GM12878 (cell line): ENCODE data around the gene JAML. TPM values are rescaled to one million over a fixed set of nuclear protein-coding genes. Genes with fewer than 3 reads are reported as not detected.

Experiments
- ATAC-seq: fragments of 200-7000 bp; cut with Tn5 transposase; 3 replicates; pipeline ENCODE4 v1.9.1; 2020; ENCODE audit warnings: mild to moderate bottlenecking, moderate library complexity
- BruUV-seq: library from RNA; stranded (reverse); fragments of 400-500 nt; replicated peaks from 2 replicates; lab custom pipeline; 2021; lab: Mats Ljungman, UMichigan
- CTCF ChIA-PET: fragments of 300-600 bp; sonication (Branson Sonifier 250); formaldehyde crosslinking; extraction: SDS; loops from one replicate; lab custom pipeline; 2021; ENCODE audit warnings: inconsistent platforms; lab: Yijun Ruan, JAX
- POLR2A ChIA-PET: fragments of 350-600 bp; formaldehyde crosslinking; extraction: SDS; loops from one replicate; lab custom pipeline; 2021; ENCODE audit warnings: inconsistent platforms; lab: Charles Lee
- RAD21 ChIA-PET: fragments of 300-600 bp; sonication (Branson Sonifier 250); formaldehyde crosslinking; loops from one replicate; lab custom pipeline; 2023; ENCODE audit warnings: antibody characterized with exemption; ENCODE audit not compliant: unreplicated experiment; lab: Charles Lee
- SMC1A ChIA-PET: fragments of 300-600 bp; sonication (Branson Sonifier 250); formaldehyde crosslinking; loops from one replicate; lab custom pipeline; 2023; ENCODE audit not compliant: unreplicated experiment, uncharacterized antibody; lab: Charles Lee
- DNase-seq: peaks from one replicate; pipeline ENCODE4 v3.0.0-alpha.2; 2011; ENCODE audit warnings: low read depth, low spot score
- FAIRE-seq: peaks from 3 replicates; lab custom pipeline; 2011; peaks lifted over from hg19 to GRCh38; lab: Jason Lieb, UNC
- H2AFZ ChIP-seq: 2 replicates; pipeline ENCODE4 v1.6.0; 2011; ENCODE audit warnings: low read depth, low read length, control low read depth; ENCODE audit not compliant: control insufficient read depth
- H3K27ac ChIP-seq: 2 replicates; pipeline ENCODE4 v1.5.1; 2011; ENCODE audit warnings: control low read depth; ENCODE audit not compliant: control insufficient read depth, insufficient read depth
- H3K27me3 ChIP-seq, 2 experiments: replicated peaks in 1 of 2; 2 replicates each; pipeline versions ENCODE4 v1.6.0 to v1.6.1; 2011; ENCODE audit warnings: low read length in 1 of 2; ENCODE audit not compliant: control insufficient read depth in 2 of 2, insufficient read depth in 2 of 2
- H3K36me3 ChIP-seq, 2 experiments: 2 replicates each; pipeline ENCODE4 v1.5.1; 2011; ENCODE audit warnings: low read length in 1 of 2; ENCODE audit not compliant: control insufficient read depth in 2 of 2, insufficient read depth in 2 of 2
- H3K4me1 ChIP-seq: 2 replicates; pipeline ENCODE4 v1.6.1; 2011; ENCODE audit warnings: mild to moderate bottlenecking, low read length, moderate library complexity, mixed read lengths; ENCODE audit not compliant: control insufficient read depth, insufficient read depth
- H3K4me2 ChIP-seq: 2 replicates; pipeline ENCODE4 v1.6.0; 2011; ENCODE audit warnings: control low read depth; ENCODE audit not compliant: control insufficient read depth, insufficient read depth
- H3K4me3 ChIP-seq: fragments of 200-600 bp; sonication (generic); 2 replicates; pipeline ENCODE4 v1.5.1; 2016
- H3K79me2 ChIP-seq: 2 replicates; pipeline ENCODE4 v1.6.0; 2011; ENCODE audit warnings: low read length; ENCODE audit not compliant: control insufficient read depth, insufficient read depth
- H3K9ac ChIP-seq: 2 replicates; pipeline ENCODE4 v1.8.0; 2011; ENCODE audit warnings: low read length, control low read depth, mixed read lengths; ENCODE audit not compliant: control insufficient read depth, insufficient read depth
- H3K9me3 ChIP-seq: replicated peaks from 3 replicates; pipeline ENCODE4 v1.5.1; 2011; ENCODE audit warnings: mild to moderate bottlenecking, low read length; ENCODE audit not compliant: control insufficient read depth, insufficient read depth
- H4K20me1 ChIP-seq: 2 replicates; pipeline ENCODE4 v1.6.0; 2011; ENCODE audit not compliant: control insufficient read depth, insufficient read depth
- CUX1 ChIP-seq: IDR thresholded peaks from 2 replicates; pipeline ENCODE4 v1.6.1; 2012; ENCODE audit warnings: improper control_type of control experiment, low read depth, low read length; ENCODE audit not compliant: insufficient replicate concordance
- ESRRA ChIP-seq: IDR thresholded peaks from 2 replicates; pipeline ENCODE4 v1.6.1; 2012; ENCODE audit warnings: mild to moderate bottlenecking, low read length, improper control_type of control experiment
- GATAD2B ChIP-seq: fragments of 450-650 bp; conservative IDR thresholded peaks from 2 replicates; pipeline ENCODE4 v1.6.1; 2017; ENCODE audit warnings: low read depth, mild to moderate bottlenecking, moderate library complexity
- IKZF1 ChIP-seq: fragments of 450-650 bp; conservative IDR thresholded peaks from 2 replicates; pipeline ENCODE4 v1.6.1; 2017; ENCODE audit warnings: antibody characterized with exemption, mild to moderate bottlenecking
- KAT2A ChIP-seq: conservative IDR thresholded peaks from 2 replicates; pipeline ENCODE4 v1.6.1; 2011; ENCODE audit warnings: low read depth, low read length; ENCODE audit not compliant: control insufficient read depth
- MXI1 ChIP-seq: fragments of 150-350 bp; IDR thresholded peaks from 2 replicates; pipeline ENCODE4 v1.6.1; 2011; ENCODE audit warnings: low read depth, mild to moderate bottlenecking, inconsistent platforms, low read length, improper control_type of control experiment
- ZSCAN29 ChIP-seq: fragments of 450-650 bp; IDR thresholded peaks from 2 replicates; pipeline ENCODE4 v1.6.1; 2017; ENCODE audit warnings: mild to moderate bottlenecking, moderate library complexity
- WGBS: methylation state at CpG from one replicate; pipeline ENCODE4 v1.1.6; 2016; ENCODE audit warnings: low lambda C conversion rate; ENCODE audit not compliant: insufficient replicate concordance, insufficient coverage; ENCODE audit errors: missing lambda C conversion rate; 5-methylcytosine and 5-hydroxymethylcytosine counted together
- in situ Hi-C: fragments of 300-500 bp; cut with MboI; formaldehyde crosslinking; loops from 9 replicates; pipeline ENCODE4 v1.14.3; 2018; ENCODE audit warnings: mixed read lengths
- intact Hi-C: fragments of 100-400 bp; cut with micrococcal nuclease; formaldehyde crosslinking; loops from one replicate; pipeline ENCODE4 v1.14.2; 2022; ENCODE audit not compliant: unreplicated experiment
- polyA plus RNA-seq, 11 experiments: library from polyadenylated mRNA; depleted of rRNA in 4 of 11; unstranded in 6 of 11; stranded (reverse) in 5 of 11; fragments of >200 nt; fragmentation: Nextera tagmentation in 4 of 11; fragmentation: Illumina TruSeq in 1 of 11; extraction: Ambion mirVana in 4 of 11; extraction: Trizol in 1 of 11; gene quantifications; 1 replicate in 1 of 11; 2 replicates in 10 of 11; pipeline versions ENCODE4 v1.2.1 to v1.2.3, GENCODE V29; 2011 to 2016; ENCODE audit warnings: inconsistent platforms in 2 of 11, missing spikeins in 2 of 11, low read depth in 1 of 11
- total RNA-seq, 4 experiments: library from RNA; depleted of rRNA in 3 of 4; stranded (reverse); fragments of >200 nt in 3 of 4; fragmentation: Illumina TruSeq in 1 of 4; extraction: Trizol in 1 of 4; gene quantifications; 2 replicates each; pipeline versions ENCODE4 v1.2.1 to v1.2.3, GENCODE V29; 2013 to 2021
- TF ChIP-seq, protein P1 (sequence below): IDR thresholded peaks from 2 replicates; pipeline ENCODE4 v1.6.1; 2011; ENCODE audit warnings: low read depth, low read length, improper control_type of control experiment, borderline replicate concordance

JAML gene
- total and polyA plus RNA-seq, 10 of the 15 experiments (the other 5 are each of a cell fraction or from before 2014, with no cell fraction given), result 0.60 to 8.1 (median 3.5) TPM

- H3K27ac ChIP-seq, result no peak overlapping the region
- WGBS, result 55% methylated on average over 3 of the region's 3 CpGs
- no peak overlapping the region for H2AFZ ChIP-seq
- POLR2A ChIA-PET, result interaction anchor here (1.1 kb wide), 1 partner anchor 47 kb away, joined by 3 read pairs; no protein-coding TSS in a partner anchor
- no peak overlapping the region for H3K4me3 ChIP-seq
- in situ Hi-C loops, result no loop called here
- TF ChIP-seq KAT2A, result no peak
- TF ChIP-seq, protein P1, sequence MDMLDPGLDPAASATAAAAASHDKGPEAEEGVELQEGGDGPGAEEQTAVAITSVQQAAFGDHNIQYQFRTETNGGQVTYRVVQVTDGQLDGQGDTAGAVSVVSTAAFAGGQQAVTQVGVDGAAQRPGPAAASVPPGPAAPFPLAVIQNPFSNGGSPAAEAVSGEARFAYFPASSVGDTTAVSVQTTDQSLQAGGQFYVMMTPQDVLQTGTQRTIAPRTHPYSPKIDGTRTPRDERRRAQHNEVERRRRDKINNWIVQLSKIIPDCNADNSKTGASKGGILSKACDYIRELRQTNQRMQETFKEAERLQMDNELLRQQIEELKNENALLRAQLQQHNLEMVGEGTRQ, result no peak
- no peak for TF ChIP-seq IKZF1
- TF ChIP-seq MXI1, result no peak
- TF ChIP-seq ESRRA, result no peak
- TF ChIP-seq ZSCAN29, result no peak
- no peak for TF ChIP-seq GATAD2B
- TF ChIP-seq CUX1, result no peak
- TF ChIP-seq, all 136 proteins: peak for 0
- no peaks in the 10 kb centered on the region; the same call in 1 of the 3 replicates for H3K9me3 ChIP-seq
- no peaks in the 10 kb centered on the region for H4K20me1 ChIP-seq
- DNase-seq, result no peak
- no TSS peak for BruUV-seq
- no peak overlapping the region for H3K4me2 ChIP-seq
- SMC1A ChIA-PET, result interaction anchor here (1.1 to 10.2 kb wide), 8 partner anchors 8 to 62 kb away, joined by 3 to 56 read pairs (median 8); no protein-coding TSS in a partner anchor
- RAD21 ChIA-PET, result interaction anchor here (1.3 to 3.2 kb wide), 2 partner anchors 58 to 61 kb away, joined by 4 to 16 read pairs; no protein-coding TSS in a partner anchor
- H3K4me1 ChIP-seq, result peaks cover 9% of the 10 kb centered on the region
- intact Hi-C loops, result no loop called here
- H3K79me2 ChIP-seq, result no peaks in the 10 kb centered on the region
- CTCF ChIA-PET, result interaction anchor here (1.0 to 6.4 kb wide), 15 partner anchors 8 to 118 kb away, joined by 3 to 39 read pairs (median 4); partner anchors contain the start of gene MPZL3
- no peak overlapping the region for H3K9ac ChIP-seq
- ATAC-seq, result no peak
- peaks cover 0 to 13% of the 10 kb centered on the region in 2 experiments; a peak in 1 of 4 replicates for H3K27me3 ChIP-seq
- H3K36me3 ChIP-seq, result no peaks in the 10 kb centered on the region
- no peak for FAIRE-seq
Measured at GRCh38 chr11:118260353-118260752, 35.5 kb upstream of the JAML start.
